HFFc6 (cell line): Measurements from ENCODE around the gene IFNK. TPM values are rescaled to one million over a fixed set of nuclear protein-coding genes. Genes with fewer than 3 reads are reported as not detected.
A peak's percentile ranks its signal among the peaks of the same experiment; 100 is the strongest.

ENCODE experiments used
- DNase-seq: peaks from one replicate; pipeline ENCODE4 v3.0.0-alpha.2; 2018
- H3K27ac Mint-ChIP-seq: 2 replicates; pipeline ENCODE4 v1.8.0; 2020; ENCODE audit warnings: mild to moderate bottlenecking, mixed read lengths
- H3K27me3 Mint-ChIP-seq: 2 replicates; pipeline ENCODE4 v1.8.0; 2021; ENCODE audit warnings: mild to moderate bottlenecking, moderate library complexity, mixed read lengths; ENCODE audit not compliant: insufficient read depth
- H3K36me3 Mint-ChIP-seq: 2 replicates; pipeline ENCODE4 v1.8.0; 2021; ENCODE audit warnings: low read depth, mixed read lengths
- H3K4me1 Mint-ChIP-seq: 2 replicates; pipeline ENCODE4 v1.8.0; 2020; ENCODE audit warnings: low read depth, mixed read lengths
- H3K4me3 Mint-ChIP-seq: 2 replicates; pipeline ENCODE4 v1.8.0; 2020; ENCODE audit warnings: mild to moderate bottlenecking, moderate library complexity, mixed read lengths
- H3K9me3 Mint-ChIP-seq: 2 replicates; pipeline ENCODE4 v1.8.0; 2020; ENCODE audit warnings: mild to moderate bottlenecking, mixed read lengths
- total RNA-seq, 6 experiments: library from RNA; stranded (reverse); fragmentation: NEBNext Ultra II Directional; extraction: Animal tissue kit (Norgen Biotek cat#: 25700); gene quantifications; 2 replicates in 1 of 6; 3 replicates in 5 of 6; pipeline ENCODE4 v1.2.3, GENCODE V29; 2021
- TF ChIP-seq, protein P1 (sequence below): fragments of 200-600 bp; sonication (generic); IDR thresholded peaks from 2 replicates; pipeline ENCODE4 v1.5.0; 2021; ENCODE audit warnings: antibody characterized with exemption, mild to moderate bottlenecking

The IFNK gene
- total RNA-seq, 6 experiments from 2014 or later: not detected

DNA sequence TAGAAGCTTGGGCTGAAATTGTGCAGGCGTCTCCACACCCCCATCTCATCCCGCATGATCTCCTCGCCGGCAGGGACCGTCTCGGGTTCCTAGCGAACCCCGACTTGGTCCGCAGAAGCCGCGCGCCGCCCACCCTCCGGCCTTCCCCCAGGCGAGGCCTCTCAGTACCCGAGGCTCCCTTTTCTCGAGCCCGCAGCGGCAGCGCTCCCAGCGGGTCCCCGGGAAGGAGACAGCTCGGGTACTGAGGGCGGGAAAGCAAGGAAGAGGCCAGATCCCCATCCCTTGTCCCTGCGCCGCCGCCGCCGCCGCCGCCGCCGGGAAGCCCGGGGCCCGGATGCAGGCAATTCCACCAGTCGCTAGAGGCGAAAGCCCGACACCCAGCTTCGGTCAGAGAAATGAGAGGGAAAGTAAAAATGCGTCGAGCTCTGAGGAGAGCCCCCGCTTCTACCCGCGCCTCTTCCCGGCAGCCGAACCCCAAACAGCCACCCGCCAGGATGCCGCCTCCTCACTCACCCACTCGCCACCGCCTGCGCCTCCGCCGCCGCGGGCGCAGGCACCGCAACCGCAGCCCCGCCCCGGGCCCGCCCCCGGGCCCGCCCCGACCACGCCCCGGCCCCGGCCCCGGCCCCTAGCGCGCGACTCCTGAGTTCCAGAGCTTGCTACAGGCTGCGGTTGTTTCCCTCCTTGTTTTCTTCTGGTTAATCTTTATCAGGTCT, 49.0 kb downstream of the IFNK start, which contains the start of gene C9orf72:
Gene C9orf72, minus strand, starts transcription at position 564 of the 716 bp plus-strand sequence. CDS start 6,361 bp downstream, outside the sequence.
- Mint-ChIP-seq H3K27me3 (peaks cover 3% of the 10 kb centered on the region; the same call in 1 of the 2 replicates), H3K36me3 (no peaks in the 10 kb centered on the region), H3K27ac (peak within 1 kb of the TSS; percentile 96), H3K4me1 (peaks cover 21% of the 10 kb centered on the region), H3K4me3 (peak within 1 kb of the TSS; percentile 90), H3K9me3 (no peaks in the 10 kb centered on the region)
- peak; percentile 51 for DNase-seq
- TF ChIP-seq, protein P1, sequence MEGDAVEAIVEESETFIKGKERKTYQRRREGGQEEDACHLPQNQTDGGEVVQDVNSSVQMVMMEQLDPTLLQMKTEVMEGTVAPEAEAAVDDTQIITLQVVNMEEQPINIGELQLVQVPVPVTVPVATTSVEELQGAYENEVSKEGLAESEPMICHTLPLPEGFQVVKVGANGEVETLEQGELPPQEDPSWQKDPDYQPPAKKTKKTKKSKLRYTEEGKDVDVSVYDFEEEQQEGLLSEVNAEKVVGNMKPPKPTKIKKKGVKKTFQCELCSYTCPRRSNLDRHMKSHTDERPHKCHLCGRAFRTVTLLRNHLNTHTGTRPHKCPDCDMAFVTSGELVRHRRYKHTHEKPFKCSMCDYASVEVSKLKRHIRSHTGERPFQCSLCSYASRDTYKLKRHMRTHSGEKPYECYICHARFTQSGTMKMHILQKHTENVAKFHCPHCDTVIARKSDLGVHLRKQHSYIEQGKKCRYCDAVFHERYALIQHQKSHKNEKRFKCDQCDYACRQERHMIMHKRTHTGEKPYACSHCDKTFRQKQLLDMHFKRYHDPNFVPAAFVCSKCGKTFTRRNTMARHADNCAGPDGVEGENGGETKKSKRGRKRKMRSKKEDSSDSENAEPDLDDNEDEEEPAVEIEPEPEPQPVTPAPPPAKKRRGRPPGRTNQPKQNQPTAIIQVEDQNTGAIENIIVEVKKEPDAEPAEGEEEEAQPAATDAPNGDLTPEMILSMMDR: peak; percentile 17; the same call in 1 of the 2 replicates

DNA sequence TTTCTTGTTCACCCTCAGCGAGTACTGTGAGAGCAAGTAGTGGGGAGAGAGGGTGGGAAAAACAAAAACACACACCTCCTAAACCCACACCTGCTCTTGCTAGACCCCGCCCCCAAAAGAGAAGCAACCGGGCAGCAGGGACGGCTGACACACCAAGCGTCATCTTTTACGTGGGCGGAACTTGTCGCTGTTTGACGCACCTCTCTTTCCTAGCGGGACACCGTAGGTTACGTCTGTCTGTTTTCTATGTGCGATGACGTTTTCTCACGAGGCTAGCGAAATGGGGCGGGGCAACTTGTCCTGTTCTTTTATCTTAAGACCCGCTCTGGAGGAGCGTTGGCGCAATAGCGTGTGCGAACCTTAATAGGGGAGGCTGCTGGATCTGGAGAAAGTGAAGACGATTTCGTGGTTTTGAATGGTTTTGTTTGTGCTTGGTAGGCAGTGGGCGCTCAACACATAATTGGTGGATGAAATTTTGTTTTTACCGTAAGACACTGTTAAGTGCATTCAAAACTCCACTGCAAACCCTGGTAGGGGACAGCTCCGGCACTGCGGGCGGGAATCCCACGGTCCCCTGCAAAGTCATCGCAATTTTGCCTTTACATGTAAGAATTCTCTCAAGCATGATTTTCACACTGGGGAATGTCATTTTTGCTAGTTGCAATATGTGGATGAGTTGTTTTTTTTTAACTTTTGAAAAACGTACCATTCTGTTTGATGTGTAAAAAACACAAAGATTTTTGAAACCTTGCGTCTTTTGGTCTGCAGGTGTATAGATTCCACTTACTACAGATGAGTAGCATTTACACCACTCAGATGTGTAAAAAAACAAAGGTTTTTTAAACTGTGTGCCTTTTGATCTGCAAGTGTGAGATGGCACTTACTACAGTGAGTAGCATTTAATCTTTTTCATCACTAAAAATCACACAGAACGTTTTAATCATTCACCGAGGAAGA, 49.8 kb downstream of the IFNK start:
- Mint-ChIP-seq H3K4me3 (peak overlapping the region; percentile 90), H3K36me3 (no peaks in the 10 kb centered on the region), H3K27ac (peak overlapping the region; percentile 96), H3K9me3 (no peaks in the 10 kb centered on the region), H3K27me3 (peaks cover 4% of the 10 kb centered on the region; the same call in 1 of the 2 replicates), H3K4me1 (peaks cover 21% of the 10 kb centered on the region)
- peak; percentile 99 for DNase-seq
- TF ChIP-seq, protein P1: no peak

Other genes starting within 250 kb of the IFNK start
- gene EQTN, start 227.1 kb upstream of the IFNK start, total RNA-seq: not detected
- gene MOB3B, start 5.5 kb downstream of the IFNK start, total RNA-seq: not detected
- 1 to 10 TPM; 1.4 to 3.7 (median 2.3) TPM for gene C9orf72, start 49.2 kb downstream of the IFNK start, total RNA-seq